Colonic mucosa (tissue), 4 donors: ENCODE results near the gene DMRTC2. TPM values are rescaled to one million over a fixed set of nuclear protein-coding genes. Genes with fewer than 3 reads are reported as not detected.

Source experiments
- DNase-seq: peaks from one replicate; pipeline ENCODE4 v3.0.0-alpha.2; 2020
- H3K27ac ChIP-seq: fragments of 200-600 bp; one replicate; pipeline ENCODE4 v1.8.0; 2021
- H3K27me3 ChIP-seq: fragments of 200-600 bp; one replicate; pipeline ENCODE4 v1.8.0; 2021
- H3K36me3 ChIP-seq: fragments of 200-600 bp; one replicate; pipeline ENCODE4 v1.8.0; 2021
- H3K4me1 ChIP-seq: fragments of 200-600 bp; one replicate; pipeline ENCODE4 v1.8.0; 2021; ENCODE audit warnings: mild to moderate bottlenecking
- H3K4me3 ChIP-seq: fragments of 200-600 bp; one replicate; pipeline ENCODE4 v1.8.0; 2021
- H3K9ac ChIP-seq, 2 donors: one replicate each; pipeline ENCODE4 v1.7.0; 2013; ENCODE audit warnings: control low read depth in 2 of 2, low read depth in 2 of 2, low read length in 2 of 2
- H3K9me3 ChIP-seq: fragments of 200-600 bp; one replicate; pipeline ENCODE4 v1.8.0; 2021
- intact Hi-C: fragments of 100-400 bp; cut with DNase I; formaldehyde crosslinking; loops from one replicate; pipeline ENCODE4 v1.14.1; 2022
- total RNA-seq, 2 donors: library from RNA; stranded (reverse); fragmentation: NEBNext Ultra II Directional in 1 of 2; extraction: Animal tissue kit (Norgen Biotek cat#: 25700) in 1 of 2; gene quantifications; one replicate each; pipeline ENCODE4 v1.2.1, GENCODE V29; 2021
- TF ChIP-seq, protein P1 (sequence below): fragments of 200-600 bp; IDR thresholded peaks from one replicate; pipeline ENCODE4 v1.8.0; 2022; ENCODE audit warnings: antibody characterized with exemption, mild to moderate bottlenecking
- donor health status: healthy.
- donor health status: DM: no; HTN: no; CAD: no.
- donor health status: DM: no; HTN: no; CAD: no.

Gene DMRTC2
- total RNA-seq, 2 donors from 2014 or later: not detected

DNA sequence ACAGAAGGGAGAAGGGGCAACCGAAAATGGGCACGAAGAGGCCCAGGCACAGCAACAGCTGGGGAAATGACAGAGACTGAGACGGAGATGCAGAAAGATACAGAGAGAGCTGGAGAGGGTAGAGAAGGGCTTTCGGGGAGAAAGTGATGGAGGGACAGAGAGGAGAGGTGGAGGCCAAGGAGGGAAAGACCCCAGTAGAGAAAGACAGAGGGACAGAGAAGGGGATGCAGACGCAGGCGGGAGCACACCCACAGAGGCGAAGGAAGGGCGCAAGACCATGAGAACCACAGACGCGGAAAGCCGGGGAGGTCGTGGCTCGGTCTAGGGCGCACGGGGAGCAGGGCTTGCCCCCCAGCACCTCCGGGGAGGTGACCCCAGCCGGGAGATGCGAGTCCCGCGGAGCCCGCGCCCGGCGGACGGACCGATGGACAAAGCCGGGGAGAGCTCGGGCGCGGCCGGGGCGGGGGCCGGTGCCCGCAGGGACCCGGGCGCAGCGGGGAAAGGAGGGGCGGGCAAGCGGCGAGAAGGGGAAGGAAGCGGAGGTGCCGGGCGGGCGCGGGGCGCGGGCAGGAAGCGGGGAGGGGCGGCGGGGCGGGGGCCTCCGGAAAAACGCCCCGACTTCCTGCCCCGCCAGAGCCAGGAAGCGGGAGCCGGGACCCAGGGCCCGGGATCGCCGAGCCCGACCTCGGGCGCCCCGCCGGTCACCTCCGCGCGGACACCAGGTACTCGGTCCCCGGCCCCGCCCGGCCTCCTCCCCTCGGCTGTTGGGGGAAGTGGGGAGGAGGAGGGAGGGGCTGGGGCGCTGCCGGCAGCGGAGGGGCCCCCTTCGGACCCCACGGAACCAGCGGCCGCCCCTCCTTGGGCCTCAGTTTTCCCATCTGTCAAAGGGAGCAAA is 38.0 kb downstream of the DMRTC2 start, which contains the start of gene ARHGEF1:
Gene ARHGEF1, plus strand, starts transcription at position 617 of the 895 bp plus-strand sequence. CDS start 4,899 bp downstream, outside the sequence.
- Histone ChIP-seq H3K9me3 (no peaks in the 10 kb centered on the region), H3K4me3 (peak within 1 kb of the TSS; percentile 79), H3K36me3 (no peaks in the 10 kb centered on the region), H3K27me3 (no peaks in the 10 kb centered on the region), H3K27ac (peak within 1 kb of the TSS; percentile 88), H3K9ac (peak within 1 kb of the TSS; percentile 84 to 92), H3K4me1 (peaks cover 19% of the 10 kb centered on the region)
- peak; percentile 63 for DNase-seq
- TF ChIP-seq, protein P1, sequence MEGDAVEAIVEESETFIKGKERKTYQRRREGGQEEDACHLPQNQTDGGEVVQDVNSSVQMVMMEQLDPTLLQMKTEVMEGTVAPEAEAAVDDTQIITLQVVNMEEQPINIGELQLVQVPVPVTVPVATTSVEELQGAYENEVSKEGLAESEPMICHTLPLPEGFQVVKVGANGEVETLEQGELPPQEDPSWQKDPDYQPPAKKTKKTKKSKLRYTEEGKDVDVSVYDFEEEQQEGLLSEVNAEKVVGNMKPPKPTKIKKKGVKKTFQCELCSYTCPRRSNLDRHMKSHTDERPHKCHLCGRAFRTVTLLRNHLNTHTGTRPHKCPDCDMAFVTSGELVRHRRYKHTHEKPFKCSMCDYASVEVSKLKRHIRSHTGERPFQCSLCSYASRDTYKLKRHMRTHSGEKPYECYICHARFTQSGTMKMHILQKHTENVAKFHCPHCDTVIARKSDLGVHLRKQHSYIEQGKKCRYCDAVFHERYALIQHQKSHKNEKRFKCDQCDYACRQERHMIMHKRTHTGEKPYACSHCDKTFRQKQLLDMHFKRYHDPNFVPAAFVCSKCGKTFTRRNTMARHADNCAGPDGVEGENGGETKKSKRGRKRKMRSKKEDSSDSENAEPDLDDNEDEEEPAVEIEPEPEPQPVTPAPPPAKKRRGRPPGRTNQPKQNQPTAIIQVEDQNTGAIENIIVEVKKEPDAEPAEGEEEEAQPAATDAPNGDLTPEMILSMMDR: no peak
- intact Hi-C loops: no loop called here

DNA sequence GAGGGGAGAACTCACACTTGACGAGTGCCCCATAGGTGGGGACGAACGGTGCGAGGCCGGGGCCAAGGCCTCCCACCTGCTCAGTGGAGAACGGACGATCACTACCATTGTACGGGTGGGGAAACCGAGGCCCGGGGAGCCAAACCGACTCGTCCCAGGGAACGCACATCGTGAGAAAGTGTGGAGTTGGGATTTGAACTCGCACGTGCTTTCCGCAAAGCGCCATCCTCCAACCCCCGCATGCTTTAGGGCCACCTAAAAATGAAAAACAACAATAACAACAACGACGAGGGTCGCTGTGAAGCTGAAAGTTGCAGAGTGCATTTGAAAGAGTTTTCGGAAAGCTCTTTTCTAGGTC is 38.6 kb downstream of the DMRTC2 start:
- TF ChIP-seq, protein P1: no peak
- Histone ChIP-seq H3K27me3 (no peaks in the 10 kb centered on the region), H3K9me3 (no peaks in the 10 kb centered on the region), H3K9ac (peak overlapping the region; percentile 79 to 92), H3K36me3 (no peaks in the 10 kb centered on the region), H3K4me1 (peaks cover 19% of the 10 kb centered on the region), H3K27ac (peak overlapping the region; percentile 88), H3K4me3 (peak overlapping the region; percentile 79)
- intact Hi-C loops: no loop called here
- no peak for DNase-seq

DNA sequence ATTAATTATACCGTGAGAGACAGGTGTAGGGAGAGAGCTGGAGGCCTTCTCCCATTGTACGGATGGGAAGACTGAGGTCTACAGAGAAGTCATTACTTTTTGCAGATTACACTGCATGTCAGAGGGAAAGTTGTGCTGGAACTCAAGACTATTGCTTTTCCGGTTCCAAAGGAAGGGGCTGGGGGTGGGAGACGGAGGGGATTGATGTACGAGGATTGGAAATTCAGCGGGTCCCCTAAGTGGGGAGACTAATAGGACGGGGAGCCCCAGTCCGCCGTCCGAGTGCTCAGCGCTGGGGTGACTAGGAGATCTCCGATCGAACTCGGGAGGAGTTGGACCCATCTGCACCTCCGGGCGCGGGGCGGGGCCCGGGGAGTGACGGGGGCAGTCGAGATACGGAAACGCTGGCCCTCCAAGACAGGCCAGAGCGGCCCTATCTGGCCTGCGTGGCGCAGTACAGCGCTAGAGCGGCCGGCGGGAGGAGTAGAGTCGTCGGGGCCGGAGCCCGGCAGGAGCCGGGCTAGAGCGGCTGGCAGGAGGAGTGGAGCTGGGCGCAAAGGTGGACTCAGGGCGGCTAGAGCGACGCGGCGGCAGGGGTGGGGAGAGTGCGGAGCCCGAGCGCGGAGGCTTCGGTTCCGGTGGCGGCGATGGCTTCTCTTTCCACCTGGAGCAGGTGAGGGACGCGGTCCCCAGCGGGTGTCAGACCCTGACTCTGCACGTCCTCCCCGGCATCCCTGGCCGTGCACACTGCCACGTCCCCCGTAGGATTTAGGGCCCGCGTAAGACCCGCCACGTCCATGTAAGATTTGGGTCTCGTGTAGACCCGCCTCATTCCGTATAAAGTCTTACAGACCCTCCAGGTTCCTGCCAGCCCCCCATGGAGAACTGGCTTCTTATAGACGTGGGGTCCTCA is 39.2 kb downstream of the DMRTC2 start:
- intact Hi-C loops: no loop called here
- H3K36me3 ChIP-seq: peaks cover 3% of the 10 kb centered on the region
- peak overlapping the region; percentile 88 for H3K27ac ChIP-seq
- peak overlapping the region; percentile 79 for H3K4me3 ChIP-seq
- H3K4me1 ChIP-seq: peaks cover 19% of the 10 kb centered on the region
- no peaks in the 10 kb centered on the region for H3K27me3 ChIP-seq
- DNase-seq: peak; percentile 97
- TF ChIP-seq, protein P1: no peak
- H3K9me3 ChIP-seq: no peaks in the 10 kb centered on the region
- H3K9ac ChIP-seq: peak overlapping the region; percentile 91 to 92

DNA sequence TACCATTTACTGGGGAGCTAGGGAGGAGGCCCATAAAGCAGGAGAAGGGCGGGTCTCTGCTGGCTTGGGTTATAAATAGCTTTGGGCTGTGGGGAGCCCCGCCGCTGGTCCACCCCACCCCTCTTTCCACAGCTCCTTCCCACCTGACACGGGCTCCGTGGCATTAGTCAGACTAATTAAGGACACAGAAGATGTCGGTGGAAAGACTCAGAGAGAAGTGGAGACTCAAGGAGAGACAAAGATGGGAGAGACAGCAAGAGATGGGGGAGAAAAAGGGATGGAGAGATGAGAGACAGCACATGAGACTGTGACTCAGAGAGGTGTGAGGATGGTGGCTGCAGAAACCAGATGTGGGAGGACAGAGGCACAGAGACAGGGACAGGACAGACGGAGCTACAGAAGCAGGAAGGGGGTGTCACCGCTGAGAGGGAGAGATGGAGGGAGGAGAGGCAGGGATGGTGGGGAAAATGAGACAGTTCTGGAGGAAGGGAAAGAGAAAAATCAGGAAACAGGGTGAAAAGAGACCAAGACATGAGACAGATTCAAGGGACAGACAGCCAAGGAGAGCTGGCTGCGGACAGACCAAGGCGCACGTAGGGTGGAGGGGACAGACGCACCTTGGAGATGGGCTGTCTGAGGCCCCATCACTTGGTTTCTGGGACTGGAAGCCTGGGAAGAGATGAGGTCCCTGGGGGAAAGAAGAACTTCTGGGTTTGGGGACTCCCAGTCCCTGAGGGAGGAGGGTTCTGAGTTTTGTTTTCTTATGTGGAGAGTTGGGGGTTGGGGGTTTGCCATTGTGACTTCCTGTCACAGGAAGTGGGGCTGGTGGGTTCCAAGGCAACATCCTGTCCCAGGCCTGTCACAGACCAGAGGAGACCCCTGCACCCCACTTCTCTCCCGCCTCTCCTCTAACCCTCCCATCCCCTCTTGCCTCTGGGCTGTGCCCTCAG is 42.2 kb downstream of the DMRTC2 start:
- no peak for DNase-seq
- H3K27ac ChIP-seq: peak overlapping the region; percentile 53

More for the DNA sequence above, 42.2 kb downstream of the DMRTC2 start:
- Histone ChIP-seq H3K27me3 (no peaks in the 10 kb centered on the region), H3K4me1 (peaks cover 19% of the 10 kb centered on the region), H3K4me3 (peak overlapping the region; percentile 11), H3K9me3 (no peaks in the 10 kb centered on the region), H3K36me3 (peaks cover 7% of the 10 kb centered on the region), H3K9ac (peak overlapping the region in 1 of 2 donors; percentile 64)
- TF ChIP-seq, protein P1: no peak
- intact Hi-C loops: no loop called here
